ENCODE measurements around the gene YWHAE.

GRCh38 chr17:1399679-1400512 lies at the start of gene YWHAE:
- TF ChIP-seq ZFP91 (CRISPR knock-in tag; IDR thresholded peaks at IDR 0.05): no peak
- no peak for TF ChIP-seq ZBTB26 (CRISPR knock-in tag; IDR thresholded peaks at IDR 0.05)
- no peak for TF ChIP-seq JUN (IDR thresholded peaks at IDR 0.05; ENCODE audit: borderline replicate concordance, low read depth, low read length)
- TF ChIP-seq JUN (CRISPR knock-in tag; IDR thresholded peaks at IDR 0.05; ENCODE audit: borderline replicate concordance): no peak
- peak; percentile 84 for TF ChIP-seq MAX (CRISPR knock-in tag; IDR thresholded peaks at IDR 0.05)
- TF ChIP-seq CBX3 (IDR thresholded peaks at IDR 0.05; ENCODE audit: borderline replicate concordance in 1 of 2, low read length in 2 of 2): 0 out of 3 replicates have a peak, but pooled peaks of 1 of the 2 experiments have one; percentile 40
- peak; percentile 70 for TF ChIP-seq FIP1L1 (IDR thresholded peaks at IDR 0.05; ENCODE audit: low read depth, low read length, poor library complexity, severe bottlenecking)
- TF ChIP-seq HDGF (IDR thresholded peaks at IDR 0.05): no peak
- peak; percentile 90 for TF ChIP-seq BHLHE40 (IDR thresholded peaks at IDR 0.05; ENCODE audit: low read length)
- no peak for TF ChIP-seq NR3C1 (CRISPR knock-in tag; IDR thresholded peaks at IDR 0.05)
- no peak for TF ChIP-seq ELK1 (CRISPR knock-in tag; IDR thresholded peaks at IDR 0.05)
- TF ChIP-seq E2F4 (CRISPR knock-in tag; IDR thresholded peaks at IDR 0.05; ENCODE audit: low read depth): no peak

Data from K562 (cell line).